HK-2 (cell line): ENCODE measurements around the gene FKBP1A.

Experiments used
- DNase-seq: peaks from one replicate; pipeline ENCODE4 v3.0.0-alpha.2; 2018; ENCODE audit not compliant: unreplicated experiment

The FKBP1A gene

GRCh38 chr20:1386323-1386722, 6.5 kb downstream of the FKBP1A start:
- DNase-seq = no peak

- DNase-seq = no peak
Measured at GRCh38 chr20:1383623-1384404, 9.0 kb downstream of the FKBP1A start.

GRCh38 chr20:1382670-1383069, 10.2 kb downstream of the FKBP1A start:
- DNase-seq = no peak

- no peak for DNase-seq
Measured at GRCh38 chr20:1381753-1382591, 10.9 kb downstream of the FKBP1A start.

GRCh38 chr20:1378735-1379125, 14.1 kb downstream of the FKBP1A start:
- DNase-seq = no peak

DNA sequence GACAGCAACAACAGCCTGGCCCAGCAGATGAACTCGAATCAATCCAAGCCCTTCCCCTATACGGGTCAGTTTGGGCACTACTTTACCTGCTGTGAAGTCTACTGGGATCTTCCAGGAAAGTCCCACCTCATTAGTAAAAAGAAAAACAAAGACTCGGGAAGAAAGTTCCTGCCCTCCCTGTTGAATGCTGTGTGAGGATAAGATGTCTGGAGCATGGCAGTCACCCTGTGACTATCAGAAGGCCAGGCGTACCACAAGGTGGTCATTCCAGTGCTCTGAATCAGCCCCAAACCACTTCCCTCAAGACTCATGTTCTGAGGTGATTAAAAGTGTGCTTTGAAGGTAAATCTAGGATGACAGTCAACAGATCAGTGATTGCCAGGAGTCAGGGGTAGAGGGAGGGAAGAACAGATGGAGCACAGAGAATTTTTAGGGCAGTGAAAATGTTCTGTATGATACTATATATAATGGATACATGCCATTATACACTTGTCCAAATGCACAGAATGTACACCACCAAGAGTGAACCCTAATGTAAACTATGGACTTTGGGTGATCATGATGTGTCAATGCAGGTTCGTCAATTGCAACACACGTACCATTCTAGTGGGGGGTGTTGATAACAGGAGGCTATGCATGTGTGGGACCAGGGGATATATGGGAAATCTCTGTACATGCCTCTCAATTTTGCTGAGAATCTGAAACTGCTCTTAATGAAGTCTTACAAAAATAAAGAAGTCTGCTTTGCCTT, 14.7 kb downstream of the FKBP1A start:
- peak; percentile 71 for DNase-seq

- no peak for DNase-seq
Measured at GRCh38 chr20:1377341-1377871, 15.4 kb downstream of the FKBP1A start.

DNA sequence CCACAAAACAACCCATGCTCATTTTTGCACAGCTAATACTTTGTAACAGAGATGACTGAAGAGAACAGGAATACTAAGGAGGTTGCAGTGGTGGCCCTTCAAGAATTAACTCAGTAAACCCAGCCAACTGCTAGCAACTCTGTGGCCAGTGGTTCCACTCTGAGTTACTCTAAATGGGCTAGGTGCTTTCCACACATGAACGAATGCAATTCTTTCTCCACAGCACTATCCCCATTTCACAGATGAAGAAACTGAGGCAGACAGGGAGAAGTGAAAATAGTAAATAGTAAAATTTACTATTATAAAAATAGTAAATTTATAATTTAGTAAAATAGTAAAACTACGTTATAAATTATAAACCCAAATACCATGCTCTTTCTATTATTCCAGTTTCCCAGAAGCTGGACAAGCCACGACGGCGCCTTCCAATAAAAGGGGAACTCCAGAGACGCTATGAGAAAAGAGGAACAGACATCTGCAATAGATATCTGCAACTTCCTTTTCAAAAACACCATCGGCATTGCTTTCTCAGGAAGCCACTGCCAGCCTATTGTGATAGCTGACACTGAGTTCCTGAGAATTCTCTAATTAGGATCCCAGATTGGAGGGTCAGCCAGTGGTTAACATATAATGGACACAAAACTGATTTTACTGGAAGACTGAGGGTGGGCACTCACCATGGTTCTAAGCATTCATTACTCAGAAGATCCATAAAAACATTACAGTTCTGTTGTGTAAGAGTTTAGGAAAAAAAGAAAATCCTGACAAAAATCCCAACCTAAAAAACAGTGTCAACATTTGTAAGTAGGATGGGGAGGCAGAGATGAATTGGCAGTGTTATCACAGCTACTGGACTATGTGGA, 16.2 kb downstream of the FKBP1A start:
- DNase-seq = no peak

GRCh38 chr20:1376007-1376406, 16.8 kb downstream of the FKBP1A start:
- DNase-seq = no peak

DNA sequence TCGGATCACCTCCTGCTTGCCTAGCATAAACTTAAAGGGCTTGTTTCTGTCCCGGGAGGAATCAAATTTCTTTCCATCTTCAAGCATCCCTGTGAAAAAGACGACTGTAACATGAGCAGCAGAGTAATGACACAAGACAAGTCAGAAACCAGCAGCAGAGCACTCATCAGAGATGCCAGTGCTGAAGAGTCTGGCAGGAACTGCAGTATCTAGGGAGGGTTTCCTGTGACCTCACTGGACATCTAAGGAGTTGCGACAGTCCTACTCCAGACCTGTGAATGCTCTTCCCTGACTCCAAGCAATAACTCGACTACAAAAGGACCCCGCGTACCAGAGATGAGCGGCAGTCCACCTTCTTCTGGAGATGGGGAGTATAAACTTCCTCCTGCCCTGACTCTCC, 17.3 kb downstream of the FKBP1A start:
- no peak for DNase-seq

DNA sequence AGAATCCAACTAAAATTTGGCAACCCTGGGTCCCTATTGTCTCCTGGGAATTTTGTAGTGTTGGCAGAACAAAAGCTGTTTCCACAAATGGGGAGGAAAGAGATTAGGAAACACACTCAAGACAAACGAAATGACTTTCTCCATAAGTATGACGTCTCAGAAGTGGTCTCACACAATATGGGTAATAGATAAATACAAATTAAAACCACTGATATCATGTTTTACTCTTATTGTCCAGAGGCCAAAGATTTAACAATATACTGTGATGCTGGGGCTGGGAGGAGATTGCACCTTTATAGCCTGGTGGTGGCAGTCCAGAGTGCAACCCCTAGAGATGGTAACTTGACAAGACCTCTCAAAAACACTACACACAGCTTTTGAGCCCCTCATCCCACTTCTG, 18.6 kb downstream of the FKBP1A start:
- no peak for DNase-seq

DNA sequence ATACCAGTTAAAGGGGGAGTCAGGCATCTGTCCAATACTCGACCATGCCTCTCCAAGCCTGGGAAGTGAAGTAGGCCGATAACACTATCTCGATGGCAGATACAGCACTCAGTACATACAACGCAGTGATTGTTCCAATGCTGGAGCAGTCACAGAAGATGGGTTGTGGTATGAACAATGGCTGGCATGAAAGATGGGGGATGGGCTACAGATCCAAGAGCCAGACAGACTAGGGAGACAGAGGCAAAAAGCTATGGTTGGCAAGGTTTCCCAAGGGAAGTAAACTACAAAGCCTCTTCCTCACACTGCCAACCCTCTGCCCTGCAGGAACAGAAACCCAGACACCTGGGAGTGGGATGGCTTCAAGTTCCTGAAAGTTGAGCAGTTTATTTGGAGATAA, 19.2 kb downstream of the FKBP1A start:
- no peak for DNase-seq

GRCh38 chr20:1373036-1373435, 19.8 kb downstream of the FKBP1A start:
- no peak for DNase-seq

DNA sequence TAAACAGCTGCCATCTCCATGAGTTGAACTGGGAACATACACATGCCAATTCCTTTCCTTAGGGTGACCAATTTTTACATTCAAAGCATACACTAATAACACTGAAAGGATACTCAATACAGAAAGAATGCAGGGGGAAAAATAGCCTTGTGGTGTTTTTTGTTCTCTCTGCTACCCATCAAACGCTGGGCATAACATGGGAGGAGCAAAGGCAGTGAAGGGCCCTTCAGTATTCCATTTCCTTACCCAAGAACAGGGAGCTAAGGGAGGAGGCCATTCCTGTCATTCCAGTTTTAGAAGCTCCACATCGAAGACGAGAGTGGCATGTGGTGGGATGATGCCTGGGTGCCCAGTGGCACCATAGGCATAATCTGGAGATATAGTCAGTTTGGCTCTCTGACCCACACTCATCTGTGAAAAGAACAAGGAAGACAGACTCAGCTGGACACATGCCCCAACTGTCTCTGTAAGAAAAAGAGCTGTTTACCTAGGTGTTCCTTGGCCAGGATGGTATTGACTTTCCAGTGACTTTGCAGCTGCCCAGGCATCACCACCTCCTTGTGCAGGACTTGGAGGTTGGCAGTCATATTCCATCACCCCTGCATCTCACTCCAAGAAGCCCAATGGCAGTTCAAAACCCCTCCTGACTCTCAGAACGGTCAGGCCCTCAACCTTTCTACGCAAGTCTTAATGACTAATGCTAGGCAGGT, 20.9 kb downstream of the FKBP1A start:
- DNase-seq = no peak

- no peak for DNase-seq
Measured at GRCh38 chr20:1371202-1371782, 21.6 kb downstream of the FKBP1A start.

DNA sequence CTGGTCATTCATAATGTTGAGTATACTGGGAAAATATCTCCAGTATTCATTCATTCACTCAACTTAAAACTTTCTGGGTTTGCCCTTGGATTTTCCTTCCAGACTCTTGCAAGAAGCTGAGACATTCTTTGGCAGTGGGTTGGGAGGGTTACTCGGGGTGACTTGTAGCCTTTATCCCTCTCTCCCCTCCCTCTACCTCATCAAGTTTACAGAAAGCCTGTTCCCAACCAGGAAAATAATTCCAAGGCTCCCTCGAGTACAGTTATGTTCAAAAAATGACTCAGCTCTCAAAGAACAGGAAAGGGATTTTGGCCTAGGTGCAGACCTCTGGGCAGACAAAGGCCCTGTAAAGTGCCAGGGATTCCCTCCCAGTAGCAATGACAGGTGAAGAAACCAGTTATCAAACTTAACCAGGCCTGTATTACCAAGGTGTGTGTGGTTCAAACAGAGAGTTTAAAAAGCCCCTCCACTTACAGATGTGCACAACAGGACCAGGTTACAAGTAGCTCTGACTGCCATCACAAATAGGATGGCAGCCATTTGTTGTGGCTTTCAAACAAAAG, 22.2 kb downstream of the FKBP1A start:
- no peak for DNase-seq

DNA sequence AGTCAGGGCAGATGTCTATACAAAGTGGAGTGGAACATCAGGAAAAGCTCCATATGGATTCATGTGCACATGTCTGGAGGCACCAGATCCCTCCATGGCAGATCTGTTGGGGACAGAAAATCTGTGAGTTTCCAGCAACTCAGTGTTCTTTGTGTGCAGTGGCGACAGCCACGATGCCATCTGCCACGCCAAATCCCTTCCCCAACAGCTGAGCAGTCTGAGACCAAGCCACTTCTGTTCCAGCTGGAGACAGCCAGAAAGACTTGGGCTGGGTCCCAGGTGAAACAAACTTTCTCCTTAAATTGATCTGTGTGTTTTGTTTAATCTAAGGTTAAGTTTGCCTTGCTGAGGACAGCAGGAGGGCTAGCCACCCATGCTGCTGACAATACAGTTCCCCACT, 22.9 kb downstream of the FKBP1A start:
- DNase-seq = no peak

DNA sequence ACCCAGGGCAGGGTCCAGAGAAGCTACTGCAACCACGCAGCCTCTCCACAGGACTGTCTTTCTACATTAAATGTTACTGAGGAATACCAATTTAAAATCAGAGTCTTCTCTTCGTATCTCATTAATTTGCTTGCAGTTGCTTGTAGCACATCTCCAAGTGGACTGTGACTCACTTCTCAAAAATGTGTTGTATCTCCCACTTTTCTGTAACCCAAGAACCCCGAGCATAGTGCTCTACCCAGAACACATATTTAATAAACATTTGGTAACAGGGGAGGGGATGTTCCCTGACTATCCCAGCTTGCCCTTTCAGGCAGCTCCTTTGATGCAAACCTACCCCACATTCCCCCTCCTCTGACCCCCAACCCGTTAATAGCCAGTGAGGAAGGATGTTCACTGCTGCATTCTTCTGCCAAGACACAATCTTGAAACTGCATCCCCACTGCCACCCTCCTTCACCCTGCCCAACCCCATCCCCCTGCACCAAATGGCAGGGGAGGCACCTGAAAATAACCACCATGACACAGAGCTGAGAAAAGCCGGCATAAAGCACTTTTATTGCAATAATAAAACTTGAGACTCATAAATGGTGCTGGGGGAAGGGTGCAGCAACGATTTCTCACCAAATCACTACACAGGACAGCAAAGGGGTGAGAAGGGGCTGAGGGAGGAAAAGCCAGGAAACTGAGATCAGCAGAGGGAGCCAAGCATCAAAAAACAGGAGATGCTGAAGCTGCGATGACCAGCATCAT, 24.2 kb downstream of the FKBP1A start:
- DNase-seq = no peak

- DNase-seq = no peak
Measured at GRCh38 chr20:1367479-1367878, 25.4 kb downstream of the FKBP1A start.
